IPS-NIHi7 (cell line): ENCODE results near the gene ANXA6.
"Not testable (repeated sequence)": the region's sequence is repeated elsewhere in the genome, so short reads cannot be mapped to it uniquely, and the experiment has no call there.

ENCODE experiments used
- DNase-seq: peaks from one replicate; pipeline ENCODE4 v3.0.0; 2012; ENCODE audit warnings: mixed read lengths; ENCODE audit errors: extremely low spot score

The ANXA6 gene

GRCh38 chr5:151181818-151182523, 24.4 kb upstream of the ANXA6 start:
- no peak for DNase-seq

- no peak for DNase-seq
Measured at GRCh38 chr5:151180291-151180690, 22.7 kb upstream of the ANXA6 start.

DNA sequence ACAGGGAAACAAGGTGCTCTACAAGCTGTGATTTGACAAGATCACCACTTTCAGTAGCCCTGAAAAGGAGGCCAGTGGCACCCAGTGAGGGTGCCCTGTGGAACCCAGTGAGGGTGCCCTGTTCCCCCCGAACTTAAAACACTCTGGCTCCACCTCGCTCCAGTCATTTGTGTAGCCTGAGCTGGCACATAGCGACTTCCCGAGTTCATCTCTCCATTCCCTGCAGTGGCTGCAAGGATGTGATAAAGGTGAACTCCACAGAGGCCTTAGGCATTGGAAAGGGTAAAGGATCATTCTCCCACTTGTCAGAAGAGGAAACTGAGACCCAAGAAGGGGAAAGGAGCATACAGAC, 21.9 kb upstream of the ANXA6 start:
- no peak for DNase-seq

- DNase-seq = no peak
Measured at GRCh38 chr5:151178777-151179488, 21.4 kb upstream of the ANXA6 start.

GRCh38 chr5:151178372-151178771, 20.8 kb upstream of the ANXA6 start:
- DNase-seq = no peak

- not testable (repeated sequence) for DNase-seq
Measured at GRCh38 chr5:151176268-151176667, 18.7 kb upstream of the ANXA6 start.

DNA sequence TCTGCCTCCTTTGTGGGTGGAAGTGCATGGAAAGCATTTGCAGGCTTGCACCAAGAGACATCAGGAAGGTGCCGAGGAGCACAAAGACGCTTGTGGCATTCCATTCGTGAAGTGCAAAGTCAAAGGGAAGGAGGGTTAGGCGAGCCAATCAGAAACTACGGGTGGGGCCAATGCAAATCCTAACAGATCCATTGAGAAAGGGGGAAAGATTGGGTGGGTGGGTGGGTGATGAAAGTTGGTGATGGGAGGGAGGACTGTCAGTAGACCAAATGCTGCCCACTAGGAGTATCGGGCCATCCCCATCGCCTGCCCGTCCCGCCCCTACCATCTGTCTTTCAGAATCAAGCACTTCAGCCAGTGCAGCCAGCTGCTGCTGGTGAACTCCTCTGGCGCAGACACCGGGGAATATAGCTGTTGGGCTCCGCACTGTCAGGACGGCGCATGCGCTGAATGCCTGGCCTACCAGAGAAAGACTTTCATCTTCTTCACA, 17.1 kb upstream of the ANXA6 start:
- DNase-seq = peak; percentile 57

- DNase-seq = no peak
Measured at GRCh38 chr5:151173711-151174611, 16.4 kb upstream of the ANXA6 start.

DNA sequence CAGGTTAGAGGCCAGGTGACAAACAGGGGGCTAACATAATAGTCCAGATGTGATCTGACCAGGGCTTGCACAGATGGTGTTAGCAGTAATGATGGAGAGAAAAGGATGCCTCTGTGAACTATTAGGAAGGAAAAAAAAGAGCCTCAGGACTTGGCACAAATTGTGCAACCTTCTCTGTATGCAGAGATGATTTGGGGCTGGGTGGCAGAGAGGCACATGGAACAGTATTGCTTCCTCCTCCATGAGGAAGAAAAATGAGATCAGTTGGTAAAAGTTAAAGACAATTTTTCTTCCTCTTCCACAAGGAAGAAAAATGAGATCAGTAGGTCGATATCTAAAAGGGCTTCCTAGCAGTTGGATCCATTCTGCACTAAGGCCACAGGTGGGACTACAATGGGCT, 13.9 kb upstream of the ANXA6 start:
- DNase-seq = no peak

DNA sequence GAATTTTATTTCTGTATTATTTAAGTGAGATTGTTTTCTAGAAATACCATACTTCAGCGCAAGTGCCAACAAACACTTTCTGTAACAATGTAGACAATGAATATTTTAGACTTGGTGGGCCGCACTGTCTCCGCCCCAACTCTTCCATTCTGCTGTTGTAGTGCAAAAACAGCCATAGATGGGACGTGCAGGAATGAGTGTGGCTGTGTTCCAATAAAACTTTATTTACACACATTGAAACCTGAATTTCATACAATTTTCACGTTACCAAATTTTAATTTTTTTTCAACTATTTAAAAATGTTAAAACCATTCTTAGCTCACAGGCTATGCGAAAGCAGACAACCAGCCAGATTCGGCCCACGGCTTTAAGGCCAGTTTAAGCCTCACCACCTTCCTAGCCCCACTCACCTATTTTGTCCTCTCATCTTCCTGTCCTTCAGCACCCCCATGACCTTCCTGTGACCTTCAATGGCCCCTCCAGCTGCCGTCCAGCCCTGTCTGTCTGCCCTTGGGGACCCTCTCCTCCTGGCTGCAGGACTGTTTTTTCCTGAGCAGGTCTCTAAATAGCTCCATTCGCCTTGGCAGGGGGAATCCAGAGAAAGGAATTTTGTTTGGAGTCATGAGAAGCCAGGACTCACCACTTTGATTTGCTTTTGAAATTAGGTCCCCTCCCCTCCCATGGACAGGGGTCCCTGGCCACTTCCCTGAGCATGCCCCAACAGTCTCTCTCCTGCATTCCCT, 11.2 kb upstream of the ANXA6 start:
- DNase-seq = no peak

DNA sequence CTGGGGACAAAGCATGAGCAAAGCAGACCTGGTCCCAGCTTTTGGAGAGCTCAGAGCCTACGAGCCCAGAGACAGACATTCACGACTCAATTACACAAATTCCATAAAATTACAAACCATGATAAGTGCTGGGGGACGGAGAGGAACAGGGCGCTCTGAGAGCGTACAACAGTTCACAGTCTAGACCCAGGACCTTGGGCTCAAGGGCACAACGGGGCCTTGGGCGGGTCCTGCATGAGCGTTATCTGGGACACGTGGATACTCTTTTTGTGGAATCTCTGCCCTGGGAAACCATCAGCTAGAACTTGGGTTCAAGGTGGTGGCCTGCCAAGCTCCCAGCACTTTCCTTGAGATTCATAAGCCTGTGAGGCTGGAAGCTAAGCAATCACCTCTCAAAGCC, 9.4 kb upstream of the ANXA6 start:
- DNase-seq = no peak

- peak; percentile 77 for DNase-seq
Measured at GRCh38 chr5:151164687-151165392, 7.3 kb upstream of the ANXA6 start.

DNA sequence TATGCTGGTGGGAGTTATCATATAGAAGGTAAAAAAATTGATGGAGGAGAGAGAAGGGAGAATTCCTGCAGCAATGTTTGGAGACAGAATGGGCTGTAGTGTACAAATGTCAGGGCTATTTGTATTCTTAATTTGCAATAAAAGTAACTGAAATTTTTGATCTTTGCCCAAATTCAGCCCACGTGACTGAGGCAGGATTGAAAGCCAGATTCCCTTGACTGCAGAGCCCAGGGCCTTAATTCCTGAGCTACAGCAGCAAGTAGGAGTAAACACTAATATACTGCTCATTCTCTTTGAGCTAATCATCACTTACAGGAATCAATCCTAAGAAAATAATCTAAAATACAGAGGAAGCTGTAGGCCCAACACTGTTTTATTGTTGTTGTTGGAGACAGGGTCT, 5.2 kb upstream of the ANXA6 start:
- no peak for DNase-seq

DNA sequence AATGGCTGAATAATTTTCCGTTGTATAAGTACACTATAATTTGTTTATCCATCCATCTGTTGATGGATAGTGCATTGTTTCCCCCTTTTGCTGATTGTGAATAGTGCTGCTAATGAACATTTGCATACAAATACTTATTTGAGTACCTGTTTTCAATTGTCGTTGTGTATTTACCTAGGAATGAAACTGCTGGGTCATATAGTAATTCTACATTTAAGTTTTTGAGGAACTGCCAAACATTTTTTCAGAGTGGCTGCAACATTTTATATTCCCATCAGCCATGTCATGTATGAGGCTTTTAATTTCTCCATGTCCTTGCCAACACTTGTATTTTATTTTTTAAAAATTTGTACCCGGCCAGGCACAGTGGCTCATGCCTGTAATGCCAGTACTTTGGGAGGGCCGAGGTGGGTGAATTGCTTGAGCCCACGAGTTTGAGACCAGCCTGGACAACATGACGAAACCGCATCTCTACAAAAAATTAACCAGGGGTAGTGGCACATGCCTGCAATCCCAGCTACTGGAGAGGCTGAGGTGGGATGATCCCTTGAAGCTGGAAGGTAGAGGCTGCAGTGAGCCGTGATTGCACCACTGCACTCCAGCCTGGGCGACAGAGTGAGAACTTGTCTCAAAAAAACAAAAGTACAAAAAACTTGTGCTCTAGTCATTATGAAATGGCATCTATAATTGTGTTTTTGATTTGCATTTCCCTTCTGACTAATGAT, 2.2 kb upstream of the ANXA6 start:
- DNase-seq = no peak

GRCh38 chr5:151158287-151158661, 695 bp upstream of the ANXA6 start:
- DNase-seq = peak; percentile 74

DNA sequence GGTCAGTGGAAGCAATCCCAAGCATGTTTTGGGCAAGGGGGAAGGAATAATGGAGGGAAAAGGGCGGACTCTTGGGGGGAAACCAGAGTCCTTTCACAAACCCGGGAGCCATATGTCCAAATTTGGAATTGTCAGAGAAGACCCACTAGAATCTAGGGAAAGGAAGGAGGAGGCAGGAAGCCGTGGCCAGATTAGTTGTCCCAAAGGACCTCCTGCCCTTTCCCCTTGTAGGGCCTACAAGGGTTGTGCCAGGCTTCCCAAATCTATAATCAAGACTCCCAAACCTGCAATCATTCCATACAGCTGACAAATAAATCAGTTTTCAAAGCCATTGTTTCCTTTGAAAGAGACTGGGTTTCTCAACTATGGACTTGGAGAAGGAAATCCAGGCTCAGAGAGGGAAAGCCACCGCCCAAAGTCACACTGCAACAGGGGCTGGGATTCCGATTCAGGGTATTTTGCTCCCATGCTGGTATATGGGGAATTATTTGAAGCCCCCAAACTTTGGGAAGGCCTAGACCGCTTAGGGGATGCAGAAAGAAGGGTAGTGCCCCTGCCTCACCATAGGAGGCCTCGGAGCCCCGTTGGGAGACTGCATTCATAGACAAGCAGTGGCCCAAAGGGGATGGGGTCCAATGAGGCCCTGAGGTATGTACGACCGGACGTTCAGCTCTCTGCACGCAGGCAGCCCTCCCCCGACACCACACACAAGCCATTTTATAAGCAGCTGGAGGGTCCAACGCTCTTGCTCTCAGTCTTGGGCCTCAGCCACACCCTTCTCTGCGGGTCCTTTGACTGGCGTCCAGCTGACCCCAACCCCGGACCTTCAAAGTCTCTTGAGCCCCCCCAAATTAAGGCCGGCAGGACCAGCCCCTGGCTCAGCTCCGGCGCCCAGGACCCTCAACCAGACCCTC, 815 bp downstream of the ANXA6 start:
- no peak for DNase-seq

DNA sequence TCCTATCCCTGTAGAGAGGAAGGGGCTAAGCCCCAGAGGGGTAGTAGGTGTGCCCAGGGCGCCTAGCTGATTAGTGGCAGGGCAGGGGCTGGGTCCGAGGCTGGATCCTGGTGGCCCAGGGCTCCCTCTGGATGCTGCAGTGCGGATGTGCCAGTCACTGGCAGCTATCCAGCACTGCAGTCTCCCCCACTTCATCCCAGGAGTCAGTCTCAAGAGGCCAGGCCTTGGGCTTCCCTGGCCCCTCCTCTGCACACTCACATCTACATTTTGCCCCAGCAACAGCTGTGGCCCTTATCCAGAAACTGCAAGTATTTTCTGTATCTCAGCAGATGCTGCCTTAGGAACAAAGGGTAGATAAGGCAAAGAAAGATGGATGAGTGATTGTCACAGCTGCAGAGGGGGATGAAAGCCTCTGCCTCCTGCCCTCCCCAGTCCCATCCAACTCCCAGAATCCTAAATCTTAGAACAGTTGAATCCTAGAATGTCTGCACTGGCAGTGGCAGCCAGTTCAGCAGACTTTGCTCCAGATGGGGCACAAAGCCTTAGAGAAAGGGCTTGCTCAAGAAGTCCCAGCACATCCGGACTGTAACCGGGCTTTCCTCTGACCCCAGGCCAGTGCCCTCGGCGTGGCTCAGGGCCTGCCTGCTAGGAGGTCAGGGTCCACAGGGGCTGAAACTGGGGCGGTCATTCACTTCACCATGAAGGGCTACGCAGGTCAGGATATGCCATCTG, 1.6 kb downstream of the ANXA6 start:
- DNase-seq = no peak

DNA sequence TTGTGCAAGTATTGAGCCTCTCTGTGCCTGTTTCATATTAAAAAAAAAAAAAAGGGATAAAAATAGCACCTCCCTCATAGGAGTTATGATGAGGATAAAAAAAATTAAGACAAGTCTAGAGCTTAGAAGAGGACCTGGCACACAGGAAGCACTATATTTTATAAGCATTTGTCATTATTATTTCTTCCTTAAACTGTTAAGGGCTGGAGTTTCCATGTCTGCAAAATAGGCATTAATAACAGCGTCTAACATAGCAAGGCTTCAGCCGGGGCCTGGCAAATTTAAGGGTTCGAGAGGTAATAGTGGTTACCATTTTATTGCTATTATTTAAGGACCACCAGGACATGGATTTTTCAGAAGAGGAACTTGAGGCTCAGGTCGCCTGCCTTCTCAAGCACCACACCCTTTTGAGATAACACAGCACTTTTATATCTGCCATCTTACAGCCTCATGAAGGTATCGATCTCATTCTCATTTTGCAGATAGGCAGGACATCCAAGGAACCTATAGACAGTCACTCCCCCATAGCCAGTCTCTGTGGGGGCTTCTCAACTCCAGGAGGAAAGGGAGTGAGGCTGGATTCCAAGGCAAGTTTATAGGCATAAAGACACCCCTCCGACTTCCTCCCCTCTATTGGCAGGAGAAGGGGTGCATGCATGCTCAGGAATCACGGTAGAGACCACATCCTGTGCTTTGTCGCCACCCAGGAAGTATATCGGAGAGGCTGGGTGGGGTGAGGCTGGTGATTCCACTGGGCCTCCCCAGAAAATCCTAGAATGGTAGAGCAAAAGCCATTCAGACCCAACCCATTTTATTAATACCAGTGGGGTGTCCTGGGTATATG, 2.4 kb downstream of the ANXA6 start:
- DNase-seq = no peak
